Neural crest cell (in vitro differentiated cells): Measurements from ENCODE around the gene SPATS2L. TPM values are rescaled to one million over a fixed set of nuclear protein-coding genes. Genes with fewer than 3 reads are reported as not detected.

Source experiments
- DNase-seq: peaks from one replicate; pipeline ENCODE4 v3.0.0; 2021; ENCODE audit warnings: low read depth, mixed read lengths, low spot score
- H3K27ac Mint-ChIP-seq: one replicate; pipeline ENCODE4 v1.8.0; 2021; ENCODE audit warnings: mild to moderate bottlenecking, mixed read lengths; ENCODE audit not compliant: unreplicated experiment
- H3K27me3 Mint-ChIP-seq: 2 replicates; pipeline ENCODE4 v1.8.0; 2021; ENCODE audit warnings: low read depth, mild to moderate bottlenecking, mixed read lengths
- H3K36me3 Mint-ChIP-seq: 2 replicates; pipeline ENCODE4 v1.8.0; 2021; ENCODE audit warnings: low read depth, mild to moderate bottlenecking, mixed read lengths
- H3K4me1 Mint-ChIP-seq: 2 replicates; pipeline ENCODE4 v1.8.0; 2021; ENCODE audit warnings: mixed read lengths
- H3K4me3 Mint-ChIP-seq: one replicate; pipeline ENCODE4 v1.8.0; 2021; ENCODE audit warnings: mild to moderate bottlenecking, mixed read lengths
- H3K9me3 Mint-ChIP-seq: 2 replicates; pipeline ENCODE4 v1.8.0; 2021; ENCODE audit warnings: mixed read lengths
- CTCF ChIP-seq: fragments of 200-600 bp; sonication (generic); conservative IDR thresholded peaks from 2 replicates; pipeline ENCODE4 v1.5.0; 2021; ENCODE audit warnings: antibody characterized with exemption, mild to moderate bottlenecking
- total RNA-seq: library from RNA; stranded (reverse); gene quantifications from 2 replicates; pipeline ENCODE4 v1.2.1, GENCODE V29; 2021

Gene SPATS2L
- total RNA-seq, 1 donor from 2014 or later, result 24.9 TPM

GRCh38 chr2:200525551-200525881 lies 219.0 kb downstream of the SPATS2L start:
- H3K36me3 Mint-ChIP-seq, result no peaks in the 10 kb centered on the region
- H3K27ac Mint-ChIP-seq, result no peak overlapping the region
- H3K27me3 Mint-ChIP-seq, result peaks cover 16% of the 10 kb centered on the region

GRCh38 chr2:200525882-200526651 lies 219.6 kb downstream of the SPATS2L start, which contains the start of gene SGO2:
Gene SGO2, plus strand, starts transcription at chr2:200526207. Its CDS starts 6,769 bp downstream, at chr2:200532976.
- H3K27ac Mint-ChIP-seq, result peak within 1 kb of the TSS; percentile 84
- peaks cover 32% of the 10 kb centered on the region for H3K4me1 Mint-ChIP-seq
- H3K36me3 Mint-ChIP-seq, result no peaks in the 10 kb centered on the region
- peaks cover 16% of the 10 kb centered on the region for H3K27me3 Mint-ChIP-seq
- no peaks in the 10 kb centered on the region for H3K9me3 Mint-ChIP-seq
- peak within 1 kb of the TSS; percentile 89 for H3K4me3 Mint-ChIP-seq
- TF ChIP-seq CTCF, result no peak
- DNase-seq, result peak; percentile 88

More at GRCh38 chr2:200525551-200525881, 219.0 kb downstream of the SPATS2L start:
- peaks cover 32% of the 10 kb centered on the region for H3K4me1 Mint-ChIP-seq
- peak overlapping the region; percentile 89 for H3K4me3 Mint-ChIP-seq
- H3K9me3 Mint-ChIP-seq, result no peaks in the 10 kb centered on the region
- DNase-seq, result no peak
- TF ChIP-seq CTCF, result no peak

GRCh38 chr2:200528228-200528627 lies 221.7 kb downstream of the SPATS2L start:
- Mint-ChIP-seq H3K27me3 (peaks cover 13% of the 10 kb centered on the region), H3K4me3 (peak overlapping the region; percentile 89), H3K27ac (no peak overlapping the region), H3K36me3 (no peaks in the 10 kb centered on the region), H3K4me1 (peaks cover 32% of the 10 kb centered on the region), H3K9me3 (no peaks in the 10 kb centered on the region)
- TF ChIP-seq CTCF, result no peak
- DNase-seq, result no peak

Other genes with a start within 250 kb of the SPATS2L start
- 6.2 and 6.5 TPM in 2 replicates for gene KCTD18, start 203.4 kb downstream of the SPATS2L start, total RNA-seq
- gene SGO2, start 219.5 kb downstream of the SPATS2L start, total RNA-seq, result 33.1 and 33.5 TPM in 2 replicates